CD14-positive monocyte (primary cell): ENCODE results near the gene MCM10. TPM values are rescaled to one million over a fixed set of nuclear protein-coding genes. Genes with fewer than 3 reads are reported as not detected.

Experiments used
- DNase-seq, 3 donors: peaks; one replicate each; pipeline ENCODE4 v3.0.0-alpha.2; 2011 to 2022
- H2AFZ ChIP-seq: 2 replicates; pipeline ENCODE4 v1.6.0; 2012; ENCODE audit warnings: mild to moderate bottlenecking, low read depth, low read length, inconsistent platforms; ENCODE audit not compliant: insufficient read depth, poor library complexity, severe bottlenecking
- H3K27ac ChIP-seq, 2 donors: 1 replicate in 1 of 2; 2 replicates in 1 of 2; pipeline ENCODE4 v1.5.1; 2012 to 2013; ENCODE audit warnings: low read length in 2 of 2, control low read depth in 1 of 2, inconsistent platforms in 1 of 2, low read depth in 1 of 2, mild to moderate bottlenecking in 1 of 2
- H3K27me3 ChIP-seq, 2 donors: one replicate each; pipeline versions ENCODE4 v1.6.0 to v1.6.1; 2011 to 2013; ENCODE audit warnings: low read length in 2 of 2; ENCODE audit not compliant: control insufficient read depth in 2 of 2, insufficient read depth in 2 of 2
- H3K36me3 ChIP-seq, 2 donors: replicated peaks in 1 of 2; 1 replicate in 1 of 2; 2 replicates in 1 of 2; pipeline versions ENCODE4 v1.5.1 to v1.6.1; 2012 to 2013; ENCODE audit warnings: low read length in 2 of 2, control low read depth in 1 of 2, inconsistent platforms in 1 of 2, mild to moderate bottlenecking in 1 of 2; ENCODE audit not compliant: insufficient read depth in 2 of 2, control insufficient read depth in 1 of 2
- H3K4me1 ChIP-seq, 2 donors: 1 replicate in 1 of 2; 2 replicates in 1 of 2; pipeline versions ENCODE4 v1.5.1 to v1.6.1; 2012 to 2013; ENCODE audit warnings: low read length in 2 of 2, control low read depth in 1 of 2, inconsistent platforms in 1 of 2, mild to moderate bottlenecking in 1 of 2, moderate library complexity in 1 of 2; ENCODE audit not compliant: insufficient read depth in 2 of 2, control insufficient read depth in 1 of 2
- H3K4me2 ChIP-seq: replicated peaks from 2 replicates; pipeline ENCODE3; 2012; ENCODE audit warnings: low read length, moderate library complexity, mild to moderate bottlenecking; ENCODE audit not compliant: poor library complexity, severe bottlenecking; ENCODE audit errors: extremely low read depth
- H3K4me3 ChIP-seq, 3 experiments: fragments of 200-600 bp in 1 of 3; sonication (generic) in 1 of 3; replicated peaks in 1 of 3; 1 replicate in 2 of 3; 2 replicates in 1 of 3; pipeline ENCODE4 v1.5.1; 2011 to 2013; ENCODE audit warnings: low read length in 3 of 3, mild to moderate bottlenecking in 3 of 3, control low read depth in 2 of 3, low read depth in 2 of 3, inconsistent platforms in 1 of 3, moderate library complexity in 1 of 3
- H3K79me2 ChIP-seq: 2 replicates; pipeline ENCODE4 v1.6.0; 2012; ENCODE audit warnings: mild to moderate bottlenecking, control low read depth, inconsistent platforms, low read length, moderate library complexity; ENCODE audit not compliant: insufficient read depth
- H3K9ac ChIP-seq: 2 replicates; pipeline ENCODE4 v1.6.0; 2017; ENCODE audit warnings: low read length, mild to moderate bottlenecking; ENCODE audit not compliant: insufficient read depth, poor library complexity, severe bottlenecking
- H3K9me3 ChIP-seq, 2 donors: replicated peaks in 1 of 2; 1 replicate in 1 of 2; 2 replicates in 1 of 2; pipeline versions ENCODE4 v1.5.1 to v1.6.1; 2012 to 2013; ENCODE audit warnings: low read length in 2 of 2, control low read depth in 1 of 2; ENCODE audit not compliant: control insufficient read depth in 1 of 2, insufficient read depth in 1 of 2
- H4K20me1 ChIP-seq: 2 replicates; pipeline ENCODE4 v1.6.0; 2012; ENCODE audit warnings: mild to moderate bottlenecking, low read length, control low read depth, moderate library complexity; ENCODE audit not compliant: insufficient read depth
- H3K27ac Mint-ChIP-seq, 7 donors: one replicate each; pipeline ENCODE4 v1.8.0; 2020; ENCODE audit warnings: mild to moderate bottlenecking in 7 of 7, mixed read lengths in 7 of 7, moderate library complexity in 6 of 7, inconsistent platforms in 2 of 7
- H3K27me3 Mint-ChIP-seq, 3 donors: one replicate each; pipeline ENCODE4 v1.8.0; 2021 to 2022; ENCODE audit warnings: low read depth in 3 of 3, mild to moderate bottlenecking in 3 of 3, mixed read lengths in 3 of 3, moderate library complexity in 3 of 3, inconsistent platforms in 1 of 3
- H3K36me3 Mint-ChIP-seq, 2 donors: one replicate each; pipeline ENCODE4 v1.8.0; 2020; ENCODE audit warnings: mixed read lengths in 2 of 2, inconsistent platforms in 1 of 2, mild to moderate bottlenecking in 1 of 2
- H3K4me1 Mint-ChIP-seq: one replicate; pipeline ENCODE4 v1.8.0; 2020; ENCODE audit warnings: mild to moderate bottlenecking, mixed read lengths
- H3K4me3 Mint-ChIP-seq, 2 donors: one replicate each; pipeline ENCODE4 v1.8.0; 2020; ENCODE audit warnings: mild to moderate bottlenecking in 2 of 2, mixed read lengths in 2 of 2, moderate library complexity in 1 of 2
- H3K9me3 Mint-ChIP-seq, 7 donors: one replicate each; pipeline ENCODE4 v1.8.0; 2020 to 2022; ENCODE audit warnings: mixed read lengths in 7 of 7, mild to moderate bottlenecking in 6 of 7, moderate library complexity in 6 of 7, inconsistent platforms in 2 of 7
- CTCF ChIP-seq: fragments of 200-600 bp; IDR thresholded peaks from one replicate; pipeline ENCODE4 v1.8.0; 2022; ENCODE audit warnings: antibody characterized with exemption, mild to moderate bottlenecking
- WGBS: methylation state at CpG from one replicate; pipeline ENCODE4 v1.1.5; 2013; ENCODE audit warnings: missing lambda C conversion rate; ENCODE audit not compliant: insufficient coverage; 5-methylcytosine and 5-hydroxymethylcytosine counted together
- intact Hi-C, 2 donors: fragments of 100-400 bp; cut with micrococcal nuclease; formaldehyde crosslinking; loops; one replicate each; pipeline versions ENCODE4 v1.15.0 to v1.15.1; 2023
- polyA plus RNA-seq, 3 donors: library from polyadenylated mRNA; depleted of rRNA in 1 of 3; unstranded in 2 of 3; stranded (reverse) in 1 of 3; fragments of 300-500 nt in 2 of 3; fragments of >200 nt in 1 of 3; fragmentation: Illumina TruSeq in 2 of 3; gene quantifications; 1 replicate in 2 of 3; 2 replicates in 1 of 3; pipeline ENCODE4 v1.2.3, GENCODE V29; 2012 to 2021

MCM10 gene
- polyA plus RNA-seq, 3 donors, result not detected

GRCh38 chr10:13236638-13237037, 75.3 kb downstream of the MCM10 start:
- H3K79me2 ChIP-seq, result no peaks in the 10 kb centered on the region
- Mint-ChIP-seq H3K9me3 (peaks cover 0 to 3% (median 0%) of the 10 kb centered on the region in 7 donors), H3K4me1 (no peaks in the 10 kb centered on the region), H3K27ac (peak overlapping the region in 1 of 7 donors; percentile 66), H3K4me3 (no peak overlapping the region), H3K36me3 (no peaks in the 10 kb centered on the region), H3K27me3 (peaks cover 2 to 4% (median 2%) of the 10 kb centered on the region in 3 donors)
- no peaks in the 10 kb centered on the region for H3K27me3 ChIP-seq
- H3K9me3 ChIP-seq, result no peaks in the 10 kb centered on the region
- no peak overlapping the region for H3K9ac ChIP-seq
- TF ChIP-seq CTCF, result no peak
- no peak overlapping the region for H3K4me3 ChIP-seq
- DNase-seq, result no peak
- no peaks in the 10 kb centered on the region for H3K36me3 ChIP-seq
- no peaks in the 10 kb centered on the region for H4K20me1 ChIP-seq
- H3K4me2 ChIP-seq, result no peak overlapping the region
- no peak overlapping the region for H3K27ac ChIP-seq
- no peak overlapping the region for H2AFZ ChIP-seq
- intact Hi-C loops, result no loop called here
- WGBS, result 98% methylated on average over 4 of the region's 8 CpGs
- H3K4me1 ChIP-seq, result no peaks in the 10 kb centered on the region

GRCh38 chr10:13238271-13239077, 77.1 kb downstream of the MCM10 start:
- intact Hi-C loops, result no loop called here
- Histone ChIP-seq H3K27me3 (no peaks in the 10 kb centered on the region), H3K4me3 (no peak overlapping the region), H3K36me3 (no peaks in the 10 kb centered on the region), H2AFZ (no peak overlapping the region), H3K4me1 (no peaks in the 10 kb centered on the region), H4K20me1 (no peaks in the 10 kb centered on the region), H3K27ac (no peak overlapping the region), H3K9ac (no peak overlapping the region), H3K79me2 (no peaks in the 10 kb centered on the region), H3K4me2 (no peak overlapping the region), H3K9me3 (no peaks in the 10 kb centered on the region)
- Mint-ChIP-seq H3K36me3 (no peaks in the 10 kb centered on the region), H3K27me3 (peaks cover 0 to 4% (median 2%) of the 10 kb centered on the region in 3 donors), H3K9me3 (peaks cover 0 to 6% (median 0%) of the 10 kb centered on the region in 7 donors), H3K27ac (peak overlapping the region in 1 of 7 donors; percentile 82), H3K4me3 (no peak overlapping the region), H3K4me1 (no peaks in the 10 kb centered on the region)
- 92% methylated on average over 11 of the region's 16 CpGs for WGBS
- TF ChIP-seq CTCF, result no peak
- DNase-seq, result no peak
